Glomerular endothelial cell (primary cell): ENCODE results near the gene HSD3B2. TPM values are rescaled to one million over a fixed set of nuclear protein-coding genes. Genes with fewer than 3 reads are reported as not detected.

Experiments
- DNase-seq: peaks from one replicate; pipeline ENCODE4 v3.0.0-alpha.2; 2011; ENCODE audit warnings: low read depth, low spot score; ENCODE audit errors: extremely low read depth
- total RNA-seq: library from RNA; depleted of rRNA; stranded (reverse); fragments of >200 nt; gene quantifications from 2 replicates; pipeline ENCODE4 v1.2.3, GENCODE V29; 2015

HSD3B2 gene
- total RNA-seq, 1 donor from 2014 or later = not detected

DNA sequence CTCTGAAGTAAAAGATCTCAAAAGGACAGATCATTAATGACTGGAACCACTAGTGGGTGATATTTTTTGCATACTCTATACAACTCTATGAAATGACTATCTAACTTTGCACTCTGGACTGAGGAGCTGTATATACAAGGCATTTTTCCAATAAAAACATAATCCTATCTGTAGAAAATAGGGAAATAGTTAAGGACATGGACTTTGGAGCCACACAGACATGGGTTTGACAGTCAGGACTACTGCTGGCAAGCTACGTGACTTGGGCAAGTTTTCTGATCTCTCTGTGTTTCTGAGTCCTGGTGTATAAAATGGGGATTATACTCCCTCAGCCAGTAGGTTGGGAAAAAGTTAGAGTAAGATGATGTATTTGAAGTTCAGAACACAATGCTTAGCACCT, 20.9 kb upstream of the HSD3B2 start:
- no peak for DNase-seq

DNA sequence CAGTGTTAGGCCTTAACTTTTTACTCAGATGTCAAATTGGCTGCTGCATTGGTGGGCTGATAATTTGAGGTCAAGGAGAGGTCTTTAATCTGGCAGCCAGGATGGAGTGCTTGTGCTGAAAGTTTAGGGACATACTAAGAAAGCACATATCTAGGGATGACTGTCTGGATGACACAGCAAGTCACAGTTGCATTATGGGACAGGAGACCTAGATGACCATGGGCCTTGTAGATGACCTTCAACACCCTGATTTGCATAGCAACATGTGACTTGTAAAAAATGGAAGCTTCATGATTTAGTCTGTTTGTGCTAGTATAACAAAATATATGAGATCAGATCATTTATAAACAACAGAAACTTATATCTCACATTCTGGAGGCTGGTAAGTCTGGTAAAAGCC, 18.0 kb upstream of the HSD3B2 start:
- DNase-seq = no peak

DNA sequence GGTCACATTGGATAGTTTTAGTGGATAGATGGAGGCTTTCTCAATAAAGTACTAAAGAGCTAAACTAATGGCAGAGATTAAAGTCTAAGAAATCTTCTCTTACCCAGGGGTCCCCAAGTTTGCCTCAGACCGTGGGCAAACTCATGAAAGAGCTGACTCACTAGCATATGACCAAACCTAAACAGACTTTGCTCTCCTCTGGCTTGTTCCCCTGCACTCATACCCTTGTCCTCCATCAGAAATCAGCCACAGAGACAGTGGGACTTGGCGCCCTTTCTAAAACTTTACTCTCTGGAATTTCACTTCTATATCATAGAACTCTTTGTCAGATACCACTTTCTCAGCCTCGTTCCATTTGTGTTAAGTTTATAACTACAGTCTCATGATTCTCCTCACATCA, 17.0 kb upstream of the HSD3B2 start:
- DNase-seq = no peak

- DNase-seq = no peak
Observed at GRCh38 chr1:119404736-119405135, 10.2 kb upstream of the HSD3B2 start.

DNA sequence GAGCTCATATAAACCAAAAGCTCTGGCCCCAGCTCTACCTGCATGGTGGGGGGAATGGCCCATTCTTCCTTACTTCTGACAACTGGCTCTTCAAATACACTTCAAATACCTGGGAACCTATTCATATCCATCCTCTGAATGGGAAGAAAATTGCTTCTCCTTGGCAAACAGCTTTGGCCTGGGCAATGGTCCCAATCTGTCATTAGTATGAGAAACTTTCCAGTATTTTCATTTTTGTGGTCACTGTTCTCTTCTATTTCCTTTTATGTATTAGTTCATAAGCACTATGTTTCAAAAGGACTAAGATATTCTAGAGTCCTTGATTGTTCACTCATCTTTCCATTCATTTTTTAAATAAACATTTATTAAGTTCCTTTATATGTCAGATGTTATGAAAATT, 5.2 kb upstream of the HSD3B2 start:
- DNase-seq = no peak

- DNase-seq = no peak
Observed at GRCh38 chr1:119410961-119411360, 4.0 kb upstream of the HSD3B2 start.

DNA sequence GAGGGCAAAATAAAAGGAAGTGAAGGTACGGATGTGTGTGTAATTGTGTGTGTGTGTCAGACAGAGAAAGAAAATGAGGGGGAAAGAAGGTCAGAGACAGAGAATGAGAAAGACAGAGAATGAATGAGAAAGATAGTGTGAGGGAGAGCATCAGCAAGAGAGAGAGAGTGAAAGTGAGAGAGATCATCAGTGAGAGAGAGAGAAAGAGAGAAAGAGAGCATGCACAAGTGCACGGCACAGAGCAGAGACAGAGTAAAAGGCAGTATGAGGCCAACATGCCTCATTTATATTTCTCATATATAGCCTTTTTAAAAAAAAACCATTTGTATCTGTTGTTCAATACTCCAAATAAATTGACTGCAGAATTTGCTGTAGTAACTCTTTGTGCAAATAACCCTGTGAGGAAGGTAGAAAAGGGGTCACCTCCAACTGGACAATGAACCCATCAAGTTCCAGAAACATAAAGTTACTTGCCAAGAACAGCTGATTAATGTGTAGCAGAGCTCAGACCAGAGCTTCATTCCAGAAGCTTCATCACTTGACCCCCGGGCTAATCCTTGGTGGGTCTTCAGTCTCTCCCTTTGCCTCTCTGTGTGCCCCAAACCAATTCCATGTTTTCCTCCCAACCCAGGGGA, 1.2 kb downstream of the HSD3B2 start:
- DNase-seq = no peak

GRCh38 chr1:119419109-119419508, 4.2 kb downstream of the HSD3B2 start:
- DNase-seq = no peak

- DNase-seq = no peak
Observed at GRCh38 chr1:119420638-119421037, 5.7 kb downstream of the HSD3B2 start.

DNA sequence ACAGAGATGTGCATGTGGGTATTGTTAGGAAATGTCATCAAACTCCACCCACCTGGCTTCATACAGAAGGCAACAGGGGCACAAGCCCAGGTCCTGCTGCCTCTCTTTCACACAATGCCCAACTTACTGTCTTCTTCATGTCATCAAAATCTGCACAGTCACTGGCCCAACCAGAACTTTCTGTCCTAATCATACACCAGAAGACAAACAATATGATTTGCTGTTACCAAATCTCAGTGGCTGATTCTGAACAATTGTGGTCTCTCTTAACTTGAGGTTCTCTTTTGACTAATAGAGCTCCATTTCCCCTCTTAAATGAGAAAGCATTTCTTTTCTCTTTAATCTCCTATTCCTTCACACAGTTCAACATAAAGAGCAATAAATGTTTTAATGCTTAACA, 7.7 kb downstream of the HSD3B2 start:
- DNase-seq = no peak

DNA sequence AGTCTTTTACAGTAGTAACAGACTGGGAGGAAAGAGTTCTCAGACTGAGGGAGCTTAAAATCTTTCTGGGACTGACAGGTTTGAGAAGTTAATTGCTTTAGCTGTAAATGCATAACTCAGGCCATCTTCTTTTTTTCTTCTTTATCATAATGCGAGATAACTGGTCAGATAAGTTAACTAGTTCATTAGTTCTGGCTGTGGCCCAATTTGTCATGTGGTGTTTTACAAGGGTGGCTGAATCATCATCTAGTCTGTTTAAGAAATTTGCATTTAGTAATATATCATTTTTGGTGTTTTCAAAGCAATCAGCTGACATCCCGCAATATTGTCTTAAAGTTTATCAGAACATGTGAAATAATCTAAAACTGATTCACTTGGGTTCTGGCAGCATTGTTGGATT, 14.0 kb downstream of the HSD3B2 start:
- DNase-seq = no peak

GRCh38 chr1:119429687-119430086, 14.7 kb downstream of the HSD3B2 start:
- DNase-seq = no peak

- DNase-seq = no peak
Observed at GRCh38 chr1:119430486-119430885, 15.5 kb downstream of the HSD3B2 start.

DNA sequence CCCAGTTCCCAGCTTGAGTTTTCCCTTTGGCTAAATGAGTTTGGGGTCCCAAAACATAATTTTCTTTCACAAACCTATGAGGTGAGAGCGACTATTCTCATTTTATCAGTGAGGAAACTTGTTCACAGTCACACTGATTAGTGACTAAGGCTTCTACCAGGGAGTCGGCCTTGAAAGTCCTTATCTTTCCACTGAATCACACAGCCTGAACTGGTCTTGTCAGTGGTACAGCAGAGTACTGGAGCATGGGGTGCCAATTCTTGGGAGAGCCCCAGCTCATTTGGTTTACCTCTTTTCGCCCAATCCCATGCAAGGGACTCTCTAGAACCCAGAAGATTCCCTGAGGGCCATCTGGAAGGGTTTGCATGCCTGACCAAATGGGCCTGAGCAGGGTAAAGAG, 16.9 kb downstream of the HSD3B2 start:
- no peak for DNase-seq

DNA sequence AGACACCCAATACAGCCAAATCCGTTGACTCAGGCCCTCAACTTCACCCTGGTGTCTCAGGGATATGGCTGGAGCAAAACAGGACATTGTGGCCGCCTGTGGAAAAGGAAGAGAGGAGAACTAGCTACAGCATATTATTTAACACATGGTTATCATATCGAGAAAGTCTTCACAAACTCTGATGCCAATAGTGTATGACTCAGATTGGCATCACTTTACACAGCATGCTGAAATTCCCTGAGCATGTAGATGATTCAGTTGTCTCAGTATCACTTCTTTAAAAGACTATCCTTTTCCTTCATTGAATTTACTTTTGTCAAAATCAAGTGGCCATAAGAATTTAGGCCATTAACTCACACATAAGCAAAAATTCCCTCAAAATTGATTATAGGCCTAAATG, 20.1 kb downstream of the HSD3B2 start:
- no peak for DNase-seq

DNA sequence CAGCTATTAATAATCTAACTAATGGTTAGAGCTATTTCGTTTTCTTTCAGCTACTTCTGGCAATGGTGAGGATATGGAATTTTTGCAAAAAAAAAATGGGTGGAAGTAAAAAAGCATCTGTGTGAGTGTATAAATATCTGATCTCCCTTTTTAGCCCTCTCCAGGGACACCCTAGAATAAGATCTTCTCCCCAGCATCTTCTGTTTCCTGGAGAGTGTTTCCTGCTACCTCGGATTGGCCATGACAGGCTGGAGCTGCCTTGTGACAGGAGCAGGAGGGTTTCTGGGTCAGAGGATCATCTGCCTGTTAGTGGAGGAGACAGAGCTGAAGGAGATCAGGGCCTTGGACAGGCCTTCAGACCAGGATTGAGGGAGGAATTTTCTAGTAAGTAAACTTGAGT, 23.8 kb downstream of the HSD3B2 start:
- no peak for DNase-seq

GRCh38 chr1:119440721-119441307, 25.9 kb downstream of the HSD3B2 start:
- no peak for DNase-seq

GRCh38 chr1:119442756-119443155, 27.8 kb downstream of the HSD3B2 start:
- no peak for DNase-seq

GRCh38 chr1:119446321-119446720, 31.4 kb downstream of the HSD3B2 start:
- DNase-seq = no peak

- DNase-seq = no peak
Observed at GRCh38 chr1:119447344-119448126, 32.6 kb downstream of the HSD3B2 start.

DNA sequence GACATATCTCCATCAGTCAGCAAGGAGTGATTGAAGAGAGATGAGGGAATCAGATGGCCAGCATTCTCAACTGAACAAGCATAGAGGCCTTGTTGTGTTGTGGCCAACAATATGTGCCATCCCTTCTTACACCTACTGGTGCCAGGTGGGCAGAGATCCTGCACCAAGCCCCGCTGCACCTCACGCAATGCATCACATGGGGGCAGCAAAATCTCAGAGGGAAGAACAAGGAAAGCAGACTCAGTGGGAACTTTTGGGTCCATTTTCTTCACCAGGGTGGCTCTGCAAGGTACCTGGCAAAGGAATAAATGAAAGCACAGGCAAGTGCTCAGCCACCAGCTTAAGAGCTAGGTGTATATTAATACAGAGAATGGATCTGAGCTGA, 33.2 kb downstream of the HSD3B2 start:
- no peak for DNase-seq

DNA sequence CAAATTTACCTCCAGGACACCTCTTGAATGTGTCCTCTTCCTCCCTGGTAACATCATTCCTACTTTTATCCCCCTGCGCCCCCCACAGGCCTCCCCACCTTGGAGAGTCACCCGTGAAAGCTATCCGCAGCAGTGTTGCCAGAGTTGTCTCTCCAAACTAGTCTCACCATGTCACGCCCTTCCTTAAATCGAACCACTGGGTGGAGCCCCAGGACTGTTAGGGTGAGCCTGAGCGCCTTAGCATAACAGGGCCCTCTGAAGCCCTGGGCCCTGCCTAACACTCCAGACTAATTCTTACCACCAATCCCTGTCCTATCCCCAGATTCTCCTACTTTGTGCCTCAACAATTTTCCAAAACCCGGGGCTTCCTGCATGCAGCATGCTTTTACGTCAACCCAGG, 35.0 kb downstream of the HSD3B2 start:
- DNase-seq = no peak
